DOHH2 (cell line): ENCODE measurements around the gene TNFAIP8L3.

Experiments used
- H3F3A ChIP-seq: fragments of 200-600 bp; sonication (generic), shearing (Covaris generic); 2 replicates; pipeline ENCODE4 v1.6.0; 2016; ENCODE audit warnings: antibody characterized with exemption, mild to moderate bottlenecking; ENCODE audit not compliant: control insufficient read depth, insufficient read depth
- H3K27ac ChIP-seq: fragments of 200-600 bp; sonication (generic); 2 replicates; pipeline ENCODE4 v1.5.1; 2014; ENCODE audit warnings: low read depth, mild to moderate bottlenecking, low read length, moderate library complexity
- H3K27me3 ChIP-seq: fragments of 200-600 bp; sonication (generic); 2 replicates; pipeline ENCODE4 v1.6.1; 2014; ENCODE audit warnings: mild to moderate bottlenecking, low read length, mixed read lengths; ENCODE audit not compliant: control insufficient read depth
- H3K36me3 ChIP-seq: fragments of 200-600 bp; sonication (generic); 2 replicates; pipeline ENCODE4 v1.6.1; 2014; ENCODE audit warnings: mild to moderate bottlenecking, low read length, moderate library complexity, mixed read lengths; ENCODE audit not compliant: control insufficient read depth
- H3K4me1 ChIP-seq: fragments of 200-600 bp; sonication (generic); 2 replicates; pipeline ENCODE4 v1.6.1; 2014; ENCODE audit warnings: mild to moderate bottlenecking, low read length, mixed read lengths; ENCODE audit not compliant: control insufficient read depth
- H3K4me2 ChIP-seq: fragments of 200-600 bp; sonication (generic); 2 replicates; pipeline ENCODE4 v1.6.0; 2014; ENCODE audit warnings: mild to moderate bottlenecking, low read length, moderate library complexity
- H3K4me3 ChIP-seq: fragments of 200-600 bp; sonication (generic); 2 replicates; pipeline ENCODE4 v1.5.1; 2014; ENCODE audit warnings: mild to moderate bottlenecking, low read length, mixed read lengths
- H3K79me2 ChIP-seq: fragments of 200-600 bp; sonication (generic); 2 replicates; pipeline ENCODE4 v1.6.1; 2014; ENCODE audit warnings: mild to moderate bottlenecking, low read length, mixed read lengths; ENCODE audit not compliant: control insufficient read depth
- H3K9me2 ChIP-seq: fragments of 200-600 bp; sonication (generic); replicated peaks from 2 replicates; pipeline ENCODE4 v1.6.1; 2014; ENCODE audit warnings: mild to moderate bottlenecking, low read length, mixed read lengths; ENCODE audit not compliant: control insufficient read depth
- H3K9me3 ChIP-seq: fragments of 200-600 bp; sonication (generic); 2 replicates; pipeline ENCODE4 v1.6.1; 2014; ENCODE audit warnings: antibody characterized with exemption, low read length, mixed read lengths; ENCODE audit not compliant: control insufficient read depth, insufficient read depth
- H4K20me1 ChIP-seq: fragments of 200-600 bp; sonication (generic); 2 replicates; pipeline ENCODE4 v1.6.0; 2014; ENCODE audit warnings: low read depth, mild to moderate bottlenecking, antibody characterized with exemption, low read length, moderate library complexity; ENCODE audit not compliant: control insufficient read depth, insufficient read depth
- CTCF ChIP-seq: fragments of 200-600 bp; sonication (generic); IDR thresholded peaks from one replicate; pipeline ENCODE4 v1.5.1; 2014; ENCODE audit warnings: antibody characterized with exemption, mild to moderate bottlenecking, low read depth, low read length; ENCODE audit not compliant: poor library complexity, severe bottlenecking
- EZH2phosphoT487 ChIP-seq: fragments of 200-600 bp; sonication (generic); IDR thresholded peaks from 2 replicates; pipeline ENCODE4 v1.6.1; 2017; ENCODE audit warnings: borderline replicate concordance, mild to moderate bottlenecking, antibody characterized with exemption, low read length, moderate library complexity, mixed read lengths

TNFAIP8L3 gene

GRCh38 chr15:51088585-51088984, 6.1 kb downstream of the TNFAIP8L3 start:
- Histone ChIP-seq H3K4me1 (no peaks in the 10 kb centered on the region), H3F3A (no peaks in the 10 kb centered on the region), H4K20me1 (no peaks in the 10 kb centered on the region), H3K79me2 (no peaks in the 10 kb centered on the region), H3K4me3 (no peak overlapping the region), H3K36me3 (no peaks in the 10 kb centered on the region), H3K9me2 (no peaks in the 10 kb centered on the region), H3K4me2 (no peak overlapping the region), H3K27ac (no peak overlapping the region), H3K9me3 (no peaks in the 10 kb centered on the region), H3K27me3 (peaks cover 48% of the 10 kb centered on the region)
- TF ChIP-seq CTCF (no peak), EZH2phosphoT487 (no peak)

- no peak overlapping the region for H3K4me3 ChIP-seq
- no peak overlapping the region for H3K27ac ChIP-seq
- H3K9me2 ChIP-seq, result no peaks in the 10 kb centered on the region
- peaks cover 37% of the 10 kb centered on the region for H3K27me3 ChIP-seq
- H3K4me2 ChIP-seq, result no peak overlapping the region
- no peaks in the 10 kb centered on the region for H4K20me1 ChIP-seq
- no peak for TF ChIP-seq CTCF
- no peak for TF ChIP-seq EZH2phosphoT487
- no peaks in the 10 kb centered on the region for H3K4me1 ChIP-seq
- no peaks in the 10 kb centered on the region for H3K36me3 ChIP-seq
- no peaks in the 10 kb centered on the region for H3F3A ChIP-seq
- H3K79me2 ChIP-seq, result no peaks in the 10 kb centered on the region
- H3K9me3 ChIP-seq, result no peaks in the 10 kb centered on the region
Measured at GRCh38 chr15:51087513-51087912, 7.2 kb downstream of the TNFAIP8L3 start.

GRCh38 chr15:51086409-51086808, 8.3 kb downstream of the TNFAIP8L3 start:
- Histone ChIP-seq H3K79me2 (no peaks in the 10 kb centered on the region), H4K20me1 (no peaks in the 10 kb centered on the region), H3K27ac (no peak overlapping the region), H3K4me3 (no peak overlapping the region), H3K27me3 (peaks cover 28% of the 10 kb centered on the region), H3K4me1 (no peaks in the 10 kb centered on the region), H3K4me2 (no peak overlapping the region), H3K9me2 (no peaks in the 10 kb centered on the region), H3K9me3 (no peaks in the 10 kb centered on the region), H3K36me3 (no peaks in the 10 kb centered on the region), H3F3A (no peaks in the 10 kb centered on the region)
- TF ChIP-seq CTCF (no peak), EZH2phosphoT487 (no peak)

- no peaks in the 10 kb centered on the region for H3K4me1 ChIP-seq
Measured at GRCh38 chr15:51085764-51086163, 8.9 kb downstream of the TNFAIP8L3 start.

More at GRCh38 chr15:51085764-51086163, 8.9 kb downstream of the TNFAIP8L3 start:
- Histone ChIP-seq H3K4me3 (no peak overlapping the region), H3K9me3 (no peaks in the 10 kb centered on the region), H3K79me2 (no peaks in the 10 kb centered on the region), H3K27me3 (peaks cover 22% of the 10 kb centered on the region), H3F3A (no peaks in the 10 kb centered on the region), H4K20me1 (no peaks in the 10 kb centered on the region), H3K9me2 (no peaks in the 10 kb centered on the region), H3K4me2 (no peak overlapping the region), H3K27ac (no peak overlapping the region), H3K36me3 (no peaks in the 10 kb centered on the region)
- TF ChIP-seq CTCF, result no peak
- TF ChIP-seq EZH2phosphoT487, result no peak
